Measurements from ENCODE around the gene DMAC2L.

Gene DMAC2L

DNA sequence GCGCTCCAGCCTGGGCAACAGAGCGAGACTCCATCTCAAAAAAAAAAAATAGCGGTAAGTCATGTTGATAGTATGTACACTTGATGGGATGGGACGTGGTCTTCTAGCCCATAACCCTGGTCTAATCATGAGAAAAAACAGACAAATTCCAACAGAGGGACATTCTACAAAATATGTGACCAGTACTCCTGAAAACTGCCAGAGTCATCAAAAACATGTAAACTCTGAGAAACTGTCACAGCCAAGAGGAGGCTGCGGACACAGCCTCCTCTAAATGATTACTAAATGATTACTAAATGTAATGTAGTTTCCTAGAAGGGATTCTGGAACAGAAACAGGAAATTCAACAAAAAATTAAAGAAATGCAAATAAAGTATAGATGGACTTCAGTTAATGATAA lies 63.6 kb downstream of the DMAC2L start:
- no peak overlapping the region for H3K27ac ChIP-seq
- TF ChIP-seq, protein P1, sequence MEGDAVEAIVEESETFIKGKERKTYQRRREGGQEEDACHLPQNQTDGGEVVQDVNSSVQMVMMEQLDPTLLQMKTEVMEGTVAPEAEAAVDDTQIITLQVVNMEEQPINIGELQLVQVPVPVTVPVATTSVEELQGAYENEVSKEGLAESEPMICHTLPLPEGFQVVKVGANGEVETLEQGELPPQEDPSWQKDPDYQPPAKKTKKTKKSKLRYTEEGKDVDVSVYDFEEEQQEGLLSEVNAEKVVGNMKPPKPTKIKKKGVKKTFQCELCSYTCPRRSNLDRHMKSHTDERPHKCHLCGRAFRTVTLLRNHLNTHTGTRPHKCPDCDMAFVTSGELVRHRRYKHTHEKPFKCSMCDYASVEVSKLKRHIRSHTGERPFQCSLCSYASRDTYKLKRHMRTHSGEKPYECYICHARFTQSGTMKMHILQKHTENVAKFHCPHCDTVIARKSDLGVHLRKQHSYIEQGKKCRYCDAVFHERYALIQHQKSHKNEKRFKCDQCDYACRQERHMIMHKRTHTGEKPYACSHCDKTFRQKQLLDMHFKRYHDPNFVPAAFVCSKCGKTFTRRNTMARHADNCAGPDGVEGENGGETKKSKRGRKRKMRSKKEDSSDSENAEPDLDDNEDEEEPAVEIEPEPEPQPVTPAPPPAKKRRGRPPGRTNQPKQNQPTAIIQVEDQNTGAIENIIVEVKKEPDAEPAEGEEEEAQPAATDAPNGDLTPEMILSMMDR (conservative IDR thresholded peaks at IDR 0.05) = no peak
- TF ChIP-seq ZFX (IDR thresholded peaks at IDR 0.05) = no peak
